ENCODE data around the gene ZNF18.
"Not testable (repeated sequence)": the region's sequence is repeated elsewhere in the genome, so short reads cannot be mapped to it uniquely, and the experiment has no call there.

ZNF18 gene

GRCh38 chr17:11943759-11944347 lies 53.4 kb downstream of the ZNF18 start:
- no peaks in the 10 kb centered on the region for H3K36me3 ChIP-seq
- no peaks in the 10 kb centered on the region for H3K9me3 ChIP-seq (ENCODE audit: severe bottlenecking)
- no peak for TF ChIP-seq CTCF (IDR thresholded peaks at IDR 0.05; ENCODE audit: low read depth, low read length)
- no peak overlapping the region for H3K4me3 ChIP-seq (ENCODE audit: low read depth, low read length)
- no peak overlapping the region for H3K27ac ChIP-seq
- no peaks in the 10 kb centered on the region for H3K27me3 ChIP-seq (ENCODE audit: insufficient read depth, low read depth, severe bottlenecking)
- DNase-seq = no peak

GRCh38 chr17:11943086-11943485 lies 54.2 kb downstream of the ZNF18 start:
- H3K9me3 ChIP-seq (ENCODE audit: severe bottlenecking); H3K36me3 ChIP-seq; H3K4me3 ChIP-seq (ENCODE audit: low read depth, low read length); DNase-seq; H3K27me3 ChIP-seq (ENCODE audit: insufficient read depth, low read depth, severe bottlenecking); H3K27ac ChIP-seq: not testable (repeated sequence)

- TF ChIP-seq CTCF (IDR thresholded peaks at IDR 0.05; ENCODE audit: low read depth, low read length) = no peak
- no peak overlapping the region for H3K4me3 ChIP-seq (ENCODE audit: low read depth, low read length)
Measured at GRCh38 chr17:11940904-11941303, 56.4 kb downstream of the ZNF18 start.

GRCh38 chr17:11935734-11936406 lies 61.4 kb downstream of the ZNF18 start:
- peak; percentile 91 for TF ChIP-seq CTCF (IDR thresholded peaks at IDR 0.05; ENCODE audit: low read depth, low read length)
- DNase-seq = peak; percentile 65
- H3K27me3 ChIP-seq (ENCODE audit: insufficient read depth, low read depth, severe bottlenecking) = peaks cover 12% of the 10 kb centered on the region
- no peak overlapping the region for H3K27ac ChIP-seq
- H3K9me3 ChIP-seq (ENCODE audit: severe bottlenecking) = no peaks in the 10 kb centered on the region
- no peaks in the 10 kb centered on the region for H3K36me3 ChIP-seq
- no peak overlapping the region for H3K4me3 ChIP-seq (ENCODE audit: low read depth, low read length)

More at GRCh38 chr17:11940904-11941303, 56.4 kb downstream of the ZNF18 start:
- Histone ChIP-seq H3K27ac (no peak overlapping the region), H3K27me3 (ENCODE audit: insufficient read depth, low read depth, severe bottlenecking) (peaks cover 12% of the 10 kb centered on the region), H3K9me3 (ENCODE audit: severe bottlenecking) (no peaks in the 10 kb centered on the region), H3K36me3 (no peaks in the 10 kb centered on the region)
- DNase-seq = no peak

- no peak for TF ChIP-seq CTCF (IDR thresholded peaks at IDR 0.05; ENCODE audit: low read depth, low read length)
- Histone ChIP-seq H3K36me3 (no peaks in the 10 kb centered on the region), H3K27me3 (ENCODE audit: insufficient read depth, low read depth, severe bottlenecking) (peaks cover 6% of the 10 kb centered on the region), H3K27ac (no peak overlapping the region), H3K9me3 (ENCODE audit: severe bottlenecking) (no peaks in the 10 kb centered on the region), H3K4me3 (ENCODE audit: low read depth, low read length) (no peak overlapping the region)
- no peak for DNase-seq
Measured at GRCh38 chr17:11932337-11932898, 64.9 kb downstream of the ZNF18 start.

- H3K27ac ChIP-seq = no peak overlapping the region
- no peak for DNase-seq
- H3K36me3 ChIP-seq = no peaks in the 10 kb centered on the region
- TF ChIP-seq CTCF (IDR thresholded peaks at IDR 0.05; ENCODE audit: low read depth, low read length) = no peak
- H3K27me3 ChIP-seq (ENCODE audit: insufficient read depth, low read depth, severe bottlenecking) = no peaks in the 10 kb centered on the region
- H3K4me3 ChIP-seq (ENCODE audit: low read depth, low read length) = no peak overlapping the region
- H3K9me3 ChIP-seq (ENCODE audit: severe bottlenecking) = no peaks in the 10 kb centered on the region
Measured at GRCh38 chr17:11928436-11928835, 68.8 kb downstream of the ZNF18 start.

All from WERI-Rb-1 (cell line).